Measurements from ENCODE around the gene TAS2R20.

Gene TAS2R20

DNA sequence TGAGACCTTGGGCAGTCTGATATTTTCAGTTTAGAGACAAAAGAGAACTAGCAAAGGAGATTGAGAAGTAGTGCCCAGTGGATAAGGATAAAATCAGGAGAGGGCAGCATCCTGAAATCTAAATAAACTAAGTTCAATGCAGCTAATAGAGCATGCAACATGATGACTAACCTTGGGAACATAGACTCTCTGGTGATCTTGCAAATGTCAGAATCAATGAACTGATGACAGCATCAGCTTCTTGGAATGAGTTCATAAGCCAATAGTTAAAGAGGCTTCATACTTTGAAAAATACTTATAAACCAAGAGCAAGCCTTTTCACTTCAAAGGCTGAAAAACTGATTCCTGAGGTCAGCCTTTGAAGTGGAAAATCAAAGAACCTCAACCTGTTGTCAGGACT lies 16.1 kb upstream of the TAS2R20 start:
- H3K9ac ChIP-seq (ENCODE audit: low read depth, low read length): no peak overlapping the region
- no peak overlapping the region for H3K27ac ChIP-seq (ENCODE audit: low read depth, low read length)
- H3K4me1 ChIP-seq (ENCODE audit: control insufficient read depth, insufficient read depth, low read length): no peaks in the 10 kb centered on the region
- no peak overlapping the region for H3K4me3 ChIP-seq (ENCODE audit: low read depth, low read length)
- H3K27me3 ChIP-seq (ENCODE audit: control insufficient read depth, insufficient read depth, low read length): no peaks in the 10 kb centered on the region
- no peaks in the 10 kb centered on the region for H3K36me3 ChIP-seq (ENCODE audit: control insufficient read depth, insufficient read depth, low read length)
- H3K9me3 ChIP-seq (ENCODE audit: control insufficient read depth, insufficient read depth, low read length): no peaks in the 10 kb centered on the region

DNA sequence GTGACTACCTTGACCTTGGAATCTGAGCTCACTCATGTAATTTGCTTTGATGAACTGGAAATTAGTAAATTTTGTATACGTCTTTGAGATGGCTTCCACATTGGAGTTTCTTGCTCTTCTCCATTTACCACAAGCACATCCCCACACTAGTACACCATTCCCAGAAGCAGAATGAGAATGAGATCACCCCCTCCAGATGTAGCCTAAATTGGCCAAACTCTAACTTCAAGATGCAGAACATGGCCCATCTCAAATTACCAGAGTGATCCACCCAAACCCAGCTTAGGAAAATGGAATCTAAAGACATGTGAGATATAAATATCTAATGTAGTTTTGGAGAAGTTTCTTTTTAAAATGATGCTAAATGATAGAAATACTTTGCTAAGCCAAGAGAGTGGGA lies 9.5 kb upstream of the TAS2R20 start:
- Histone ChIP-seq H3K9me3 (ENCODE audit: control insufficient read depth, insufficient read depth, low read length) (no peaks in the 10 kb centered on the region), H3K9ac (ENCODE audit: low read depth, low read length) (no peak overlapping the region), H3K4me3 (ENCODE audit: low read depth, low read length) (no peak overlapping the region), H3K36me3 (ENCODE audit: control insufficient read depth, insufficient read depth, low read length) (no peaks in the 10 kb centered on the region), H3K4me1 (ENCODE audit: control insufficient read depth, insufficient read depth, low read length) (no peaks in the 10 kb centered on the region), H3K27me3 (ENCODE audit: control insufficient read depth, insufficient read depth, low read length) (no peaks in the 10 kb centered on the region), H3K27ac (ENCODE audit: low read depth, low read length) (no peak overlapping the region)

DNA sequence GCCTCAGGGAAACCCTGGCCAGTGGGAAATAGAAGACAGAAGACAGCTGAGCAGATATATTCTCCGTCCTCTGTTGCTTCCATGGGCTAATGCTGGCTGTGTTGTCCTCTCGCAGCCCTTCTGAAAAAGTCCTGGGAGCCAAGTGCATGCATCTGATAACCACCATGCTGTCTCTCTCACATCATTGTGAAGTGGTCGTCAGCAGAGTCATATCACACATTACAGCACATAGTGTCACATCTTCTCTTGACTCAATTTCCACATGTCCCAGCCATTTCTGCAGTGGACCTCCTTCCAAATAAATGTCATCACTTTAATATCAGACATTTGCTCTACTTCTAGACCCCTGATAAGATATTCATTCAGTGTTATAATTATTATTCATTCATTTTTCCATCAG lies 3.8 kb downstream of the TAS2R20 start:
- H3K4me1 ChIP-seq (ENCODE audit: control insufficient read depth, insufficient read depth, low read length): no peaks in the 10 kb centered on the region
- H3K9me3 ChIP-seq (ENCODE audit: control insufficient read depth, insufficient read depth, low read length): no peaks in the 10 kb centered on the region
- no peaks in the 10 kb centered on the region for H3K27me3 ChIP-seq (ENCODE audit: control insufficient read depth, insufficient read depth, low read length)
- no peak overlapping the region for H3K9ac ChIP-seq (ENCODE audit: low read depth, low read length)
- no peak overlapping the region for H3K4me3 ChIP-seq (ENCODE audit: low read depth, low read length)
- no peak overlapping the region for H3K27ac ChIP-seq (ENCODE audit: low read depth, low read length)
- H3K36me3 ChIP-seq (ENCODE audit: control insufficient read depth, insufficient read depth, low read length): no peaks in the 10 kb centered on the region; the same call in 1 of the 2 replicates

DNA sequence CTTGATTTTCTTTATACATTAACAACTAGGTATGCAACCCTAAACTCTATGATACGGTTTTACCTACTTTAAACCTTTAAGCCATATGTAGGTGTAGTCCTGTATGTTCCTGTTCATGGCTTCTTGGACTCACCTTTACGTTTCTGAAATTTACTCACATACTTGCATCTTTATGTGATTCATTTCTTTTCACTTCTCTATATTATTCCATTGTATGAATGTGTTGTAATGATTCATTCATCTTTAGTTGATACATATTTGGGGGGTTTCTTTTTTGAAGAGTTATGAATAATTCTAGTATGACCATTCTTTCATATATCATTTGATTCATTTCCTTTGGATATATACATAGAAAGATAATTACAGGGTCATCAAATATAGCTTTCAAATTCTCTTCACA lies 9.0 kb downstream of the TAS2R20 start:
- Histone ChIP-seq H3K27me3 (ENCODE audit: control insufficient read depth, insufficient read depth, low read length) (no peaks in the 10 kb centered on the region), H3K9ac (ENCODE audit: low read depth, low read length) (no peak overlapping the region), H3K27ac (ENCODE audit: low read depth, low read length) (no peak overlapping the region), H3K4me1 (ENCODE audit: control insufficient read depth, insufficient read depth, low read length) (no peaks in the 10 kb centered on the region), H3K4me3 (ENCODE audit: low read depth, low read length) (no peak overlapping the region), H3K36me3 (ENCODE audit: control insufficient read depth, insufficient read depth, low read length) (no peaks in the 10 kb centered on the region; the same call in 1 of the 2 replicates), H3K9me3 (ENCODE audit: control insufficient read depth, insufficient read depth, low read length) (no peaks in the 10 kb centered on the region)

DNA sequence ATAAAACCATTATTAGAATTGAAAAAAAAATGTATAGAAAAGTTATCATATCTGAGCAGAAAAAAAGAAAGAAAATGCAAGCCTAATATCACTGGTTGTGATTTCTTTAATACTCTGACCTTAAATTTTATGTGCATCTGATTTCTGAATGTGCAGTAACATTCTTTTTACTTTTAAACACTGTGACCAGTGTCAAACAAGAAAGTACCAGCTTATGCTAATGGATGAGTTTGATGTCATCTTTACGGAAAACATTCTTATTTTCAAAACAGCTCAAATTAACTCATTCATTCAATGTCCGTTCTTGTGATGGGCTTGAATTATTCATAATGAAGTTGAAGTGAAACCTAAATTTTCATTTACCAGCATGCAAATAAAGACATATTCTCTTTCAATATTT lies 11.3 kb downstream of the TAS2R20 start, which contains the start of gene TAS2R50:
TSS of gene TAS2R50 (minus strand) at position 101 of the 400 bp plus-strand sequence. CDS start at position 49, 52 bp downstream.
- H3K4me3 ChIP-seq (ENCODE audit: low read depth, low read length): no peak within 1 kb of the TSS
- H3K27me3 ChIP-seq (ENCODE audit: control insufficient read depth, insufficient read depth, low read length): no peaks in the 10 kb centered on the region
- no peaks in the 10 kb centered on the region for H3K9me3 ChIP-seq (ENCODE audit: control insufficient read depth, insufficient read depth, low read length)
- no peak within 1 kb of the TSS for H3K9ac ChIP-seq (ENCODE audit: low read depth, low read length)
- no peaks in the 10 kb centered on the region for H3K36me3 ChIP-seq (ENCODE audit: control insufficient read depth, insufficient read depth, low read length)
- H3K4me1 ChIP-seq (ENCODE audit: control insufficient read depth, insufficient read depth, low read length): no peaks in the 10 kb centered on the region
- no peak within 1 kb of the TSS for H3K27ac ChIP-seq (ENCODE audit: low read depth, low read length)

DNA sequence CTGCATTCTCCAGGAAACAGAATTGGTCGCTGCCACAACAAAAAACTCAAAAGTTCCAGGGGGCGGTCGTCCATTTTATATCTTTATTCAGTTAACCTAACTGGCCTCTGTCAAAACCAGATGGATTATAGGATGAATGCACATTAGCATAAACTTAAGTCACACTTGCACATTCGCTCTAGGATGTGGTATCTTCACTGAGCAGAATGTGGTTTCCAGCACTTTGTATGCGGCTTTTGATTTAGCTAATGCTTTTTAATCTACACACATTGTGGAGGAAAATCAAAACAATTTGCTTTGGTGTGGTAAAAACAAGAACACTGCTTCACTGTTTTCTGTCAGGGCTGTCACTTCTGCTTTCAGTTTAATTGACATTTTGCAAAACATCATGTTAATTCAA lies 15.9 kb downstream of the TAS2R20 start:
- H3K27me3 ChIP-seq (ENCODE audit: control insufficient read depth, insufficient read depth, low read length): no peaks in the 10 kb centered on the region
- H3K36me3 ChIP-seq (ENCODE audit: control insufficient read depth, insufficient read depth, low read length): no peaks in the 10 kb centered on the region
- no peak overlapping the region for H3K27ac ChIP-seq (ENCODE audit: low read depth, low read length)
- H3K4me3 ChIP-seq (ENCODE audit: low read depth, low read length): no peak overlapping the region
- no peaks in the 10 kb centered on the region for H3K9me3 ChIP-seq (ENCODE audit: control insufficient read depth, insufficient read depth, low read length)
- peaks cover 4% of the 10 kb centered on the region; the same call in 1 of the 2 replicates for H3K4me1 ChIP-seq (ENCODE audit: control insufficient read depth, insufficient read depth, low read length)
- H3K9ac ChIP-seq (ENCODE audit: low read depth, low read length): no peak overlapping the region

DNA sequence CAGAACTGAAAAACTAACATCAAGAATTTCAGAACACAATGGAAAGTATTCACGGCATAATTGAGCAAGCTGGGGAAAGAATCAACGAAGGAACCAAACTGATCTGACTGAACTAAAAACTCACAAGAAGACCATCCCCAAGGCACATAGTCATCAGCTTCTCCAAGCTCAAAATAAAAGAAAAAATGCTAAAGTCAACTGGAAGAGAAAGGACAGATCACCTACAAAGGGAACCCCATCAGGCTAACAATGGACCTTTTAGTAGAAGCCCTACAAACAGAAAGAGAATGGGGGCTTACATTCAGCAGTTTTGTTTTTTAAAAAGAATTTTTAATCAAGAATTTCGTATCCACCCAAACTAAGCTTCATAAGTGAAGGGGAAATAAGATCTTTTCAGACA lies 23.1 kb downstream of the TAS2R20 start:
- Histone ChIP-seq H3K27ac (ENCODE audit: low read depth, low read length) (peak overlapping the region; percentile 13), H3K36me3 (ENCODE audit: control insufficient read depth, insufficient read depth, low read length) (no peaks in the 10 kb centered on the region), H3K9ac (ENCODE audit: low read depth, low read length) (no peak overlapping the region), H3K9me3 (ENCODE audit: control insufficient read depth, insufficient read depth, low read length) (no peaks in the 10 kb centered on the region), H3K4me1 (ENCODE audit: control insufficient read depth, insufficient read depth, low read length) (peaks cover 32% of the 10 kb centered on the region), H3K27me3 (ENCODE audit: control insufficient read depth, insufficient read depth, low read length) (no peaks in the 10 kb centered on the region), H3K4me3 (ENCODE audit: low read depth, low read length) (peak overlapping the region; percentile 9; the same call in 1 of the 2 replicates)

DNA sequence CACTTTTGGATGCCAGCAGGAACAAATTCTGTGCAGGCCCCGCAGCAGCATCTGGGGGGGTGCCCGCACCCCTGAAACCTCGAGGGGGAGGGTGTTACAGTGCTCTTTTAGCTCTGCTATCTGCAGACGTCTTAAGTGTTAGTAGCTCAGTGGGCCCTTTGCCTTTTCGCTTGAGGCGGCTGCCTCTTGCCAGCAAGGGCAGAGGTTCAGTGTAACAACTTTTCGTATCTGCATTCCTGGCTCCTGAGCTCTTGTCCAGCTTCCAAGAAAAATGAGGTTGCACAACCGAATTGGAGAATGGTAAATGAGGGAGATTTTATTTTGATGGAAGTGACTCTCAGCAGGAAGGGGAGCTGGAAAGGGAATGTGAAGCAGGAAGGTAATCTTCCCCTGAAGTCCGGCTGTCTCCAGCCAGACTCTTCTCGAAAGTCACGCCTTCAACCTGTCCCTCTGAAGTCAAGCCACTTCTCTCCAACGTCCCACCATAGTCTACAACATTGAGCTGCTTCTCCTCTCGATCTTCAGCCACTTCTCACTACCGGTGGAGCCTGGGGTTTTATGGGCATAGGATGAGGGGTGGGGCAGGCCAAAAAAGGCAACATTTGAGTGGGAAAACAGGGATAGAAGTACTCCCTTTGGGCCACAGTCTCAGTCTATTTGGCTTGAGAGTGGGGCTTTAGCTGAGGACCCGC lies 29.2 kb downstream of the TAS2R20 start:
- H3K27ac ChIP-seq (ENCODE audit: low read depth, low read length): no peak overlapping the region
- H3K27me3 ChIP-seq (ENCODE audit: control insufficient read depth, insufficient read depth, low read length): no peaks in the 10 kb centered on the region
- H3K4me1 ChIP-seq (ENCODE audit: control insufficient read depth, insufficient read depth, low read length): peaks cover under 1% of the 10 kb centered on the region; the same call in 1 of the 2 replicates
- H3K4me3 ChIP-seq (ENCODE audit: low read depth, low read length): no peak overlapping the region
- no peak overlapping the region for H3K9ac ChIP-seq (ENCODE audit: low read depth, low read length)
- no peaks in the 10 kb centered on the region for H3K36me3 ChIP-seq (ENCODE audit: control insufficient read depth, insufficient read depth, low read length)
- H3K9me3 ChIP-seq (ENCODE audit: control insufficient read depth, insufficient read depth, low read length): no peaks in the 10 kb centered on the region

DNA sequence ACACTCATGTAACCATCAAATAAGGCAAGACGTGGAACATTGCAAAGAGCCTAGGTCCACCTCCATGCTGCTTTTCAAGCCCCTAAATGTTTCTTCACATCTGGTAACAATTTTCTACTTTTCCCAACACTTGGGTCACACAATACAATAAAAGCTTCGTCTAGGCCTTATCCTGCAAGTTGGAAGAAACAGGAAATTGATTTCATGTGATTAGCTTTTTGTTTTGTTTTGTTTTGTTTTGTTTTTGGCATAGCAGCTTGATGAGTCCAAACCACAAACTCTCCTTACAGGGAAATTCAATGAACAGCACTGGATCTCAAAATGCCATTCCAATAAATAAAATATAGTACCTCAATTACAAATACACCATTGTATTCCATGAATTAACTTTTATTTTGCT lies 30.7 kb downstream of the TAS2R20 start:
- Histone ChIP-seq H3K4me1 (ENCODE audit: control insufficient read depth, insufficient read depth, low read length) (no peaks in the 10 kb centered on the region), H3K9ac (ENCODE audit: low read depth, low read length) (no peak overlapping the region), H3K36me3 (ENCODE audit: control insufficient read depth, insufficient read depth, low read length) (no peaks in the 10 kb centered on the region), H3K27me3 (ENCODE audit: control insufficient read depth, insufficient read depth, low read length) (no peaks in the 10 kb centered on the region), H3K9me3 (ENCODE audit: control insufficient read depth, insufficient read depth, low read length) (no peaks in the 10 kb centered on the region), H3K4me3 (ENCODE audit: low read depth, low read length) (no peak overlapping the region), H3K27ac (ENCODE audit: low read depth, low read length) (no peak overlapping the region)

DNA sequence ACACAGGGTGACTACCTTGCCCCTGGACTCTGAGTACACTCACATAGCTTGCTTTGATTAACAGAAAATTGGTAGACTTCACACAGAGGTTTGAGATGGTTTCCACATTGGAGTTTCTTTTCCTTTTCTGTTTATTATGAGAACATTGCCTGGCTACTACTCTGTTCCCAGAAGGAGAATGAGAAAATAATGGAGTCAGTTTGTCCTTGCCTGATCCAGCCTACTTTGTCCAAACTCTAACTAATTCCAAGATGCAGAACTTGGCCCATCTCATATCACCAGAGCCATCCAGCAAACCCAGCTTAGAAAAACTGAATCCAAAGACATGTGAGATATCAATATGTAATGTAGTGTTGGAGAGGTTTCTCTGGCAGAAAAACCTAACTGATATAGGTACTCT lies 31.8 kb downstream of the TAS2R20 start:
- no peak overlapping the region for H3K4me3 ChIP-seq (ENCODE audit: low read depth, low read length)
- no peaks in the 10 kb centered on the region for H3K27me3 ChIP-seq (ENCODE audit: control insufficient read depth, insufficient read depth, low read length)
- H3K9me3 ChIP-seq (ENCODE audit: control insufficient read depth, insufficient read depth, low read length): no peaks in the 10 kb centered on the region
- H3K4me1 ChIP-seq (ENCODE audit: control insufficient read depth, insufficient read depth, low read length): no peaks in the 10 kb centered on the region
- no peaks in the 10 kb centered on the region for H3K36me3 ChIP-seq (ENCODE audit: control insufficient read depth, insufficient read depth, low read length)
- H3K27ac ChIP-seq (ENCODE audit: low read depth, low read length): no peak overlapping the region
- no peak overlapping the region for H3K9ac ChIP-seq (ENCODE audit: low read depth, low read length)

DNA sequence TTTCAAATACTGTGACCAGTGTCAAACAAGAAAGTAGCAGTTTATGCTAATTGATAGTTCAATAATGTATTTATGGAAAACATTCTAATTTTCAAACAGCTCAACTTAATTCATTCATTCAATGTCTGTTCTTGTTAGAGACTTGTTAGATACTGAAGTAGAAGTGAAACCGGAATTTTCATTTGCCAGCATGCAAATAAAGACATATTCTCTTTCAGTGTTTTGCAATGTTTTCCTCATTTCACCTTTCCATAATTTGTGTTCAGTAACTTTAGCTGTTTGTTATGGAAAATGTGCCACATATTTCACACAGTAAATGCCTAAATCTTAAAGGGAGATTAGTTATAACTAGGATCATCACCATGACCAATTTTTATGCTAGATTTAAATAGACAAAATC lies 32.6 kb downstream of the TAS2R20 start:
- Histone ChIP-seq H3K27me3 (ENCODE audit: control insufficient read depth, insufficient read depth, low read length) (no peaks in the 10 kb centered on the region), H3K9me3 (ENCODE audit: control insufficient read depth, insufficient read depth, low read length) (no peaks in the 10 kb centered on the region), H3K4me1 (ENCODE audit: control insufficient read depth, insufficient read depth, low read length) (no peaks in the 10 kb centered on the region), H3K9ac (ENCODE audit: low read depth, low read length) (no peak overlapping the region), H3K36me3 (ENCODE audit: control insufficient read depth, insufficient read depth, low read length) (no peaks in the 10 kb centered on the region), H3K27ac (ENCODE audit: low read depth, low read length) (no peak overlapping the region), H3K4me3 (ENCODE audit: low read depth, low read length) (no peak overlapping the region)
